NCI-H82 treated with DMSO at 0.1 percent for 48 hours (cell line): Measurements from ENCODE around the gene SPANXA1.
"Not testable (repeated sequence)": the region's sequence is repeated elsewhere in the genome, so short reads cannot be mapped to it uniquely, and the experiment has no call there.

Source experiments
- DNase-seq: peaks from one replicate; lab custom pipeline; 2025; ENCODE audit not compliant: unreplicated experiment; lab: John Stamatoyannopoulos, UW

The SPANXA1 gene

GRCh38 chrX:141584638-141585037, at the start of gene SPANXA1:
SPANXA1 (minus strand) TSS chrX:141584738; CDS start chrX:141584678, 60 bp downstream.
- DNase-seq, result not testable (repeated sequence)

- no peak for DNase-seq
These were observed 47.6 kb upstream of the SPANXA1 start for GRCh38 chrX:141632124-141632523.

GRCh38 chrX:141619336-141619735, 34.8 kb upstream of the SPANXA1 start:
- DNase-seq, result no peak

- DNase-seq, result no peak
These were observed 24.6 kb upstream of the SPANXA1 start for GRCh38 chrX:141609111-141609510.

GRCh38 chrX:141589408-141589807, 4.9 kb upstream of the SPANXA1 start, which contains the start of gene SPANXA2:
SPANXA2 (plus strand) TSS chrX:141589708; CDS start chrX:141589768, 60 bp downstream.
- DNase-seq, result not testable (repeated sequence)

DNA sequence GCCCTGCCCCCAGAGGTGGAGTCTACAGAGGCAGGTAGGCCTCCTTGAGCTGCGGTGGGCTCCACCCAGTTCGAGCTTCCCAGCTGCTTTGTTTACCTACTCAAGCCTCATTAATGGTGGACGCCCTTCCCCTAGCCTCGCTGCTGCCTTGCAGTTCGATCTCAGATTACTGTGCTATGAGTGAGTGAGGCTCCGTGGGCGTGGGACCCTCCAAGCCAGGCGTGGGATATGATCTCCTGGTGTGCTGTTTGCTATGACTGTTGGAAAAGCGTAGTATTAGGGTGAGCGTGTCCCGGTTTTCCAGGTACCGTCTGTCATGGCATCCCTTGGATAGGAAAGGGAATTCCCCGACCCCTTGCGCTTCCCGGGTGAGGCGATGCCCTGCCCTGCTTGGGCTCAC, 42.0 kb downstream of the SPANXA1 start:
- not testable (repeated sequence) for DNase-seq
